ENCODE data around the gene TTC28.

Gene TTC28

DNA sequence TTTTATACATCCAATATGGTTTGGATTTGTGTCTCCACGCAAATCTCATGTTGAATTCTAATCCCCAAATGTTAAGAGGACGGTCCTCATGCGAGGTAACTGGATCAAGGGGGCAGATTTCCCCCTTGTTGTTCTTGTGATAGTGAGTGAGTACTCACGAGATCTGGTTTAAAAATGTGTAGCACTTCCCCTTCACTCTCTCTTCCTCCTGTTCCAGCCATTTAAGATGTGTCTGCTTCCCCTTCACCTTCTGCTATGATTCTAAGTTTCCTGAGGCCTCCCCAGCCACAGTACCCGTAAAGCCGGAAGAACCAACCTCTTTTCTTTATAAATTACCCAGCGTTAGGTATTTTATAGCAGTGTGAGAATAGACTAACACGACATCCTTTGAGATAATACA, 98.6 kb downstream of the TTC28 start:
- TF ChIP-seq EZH2phosphoT487 (conservative IDR thresholded peaks at IDR 0.05; ENCODE audit: low read length): no peak
- TF ChIP-seq, protein P1, sequence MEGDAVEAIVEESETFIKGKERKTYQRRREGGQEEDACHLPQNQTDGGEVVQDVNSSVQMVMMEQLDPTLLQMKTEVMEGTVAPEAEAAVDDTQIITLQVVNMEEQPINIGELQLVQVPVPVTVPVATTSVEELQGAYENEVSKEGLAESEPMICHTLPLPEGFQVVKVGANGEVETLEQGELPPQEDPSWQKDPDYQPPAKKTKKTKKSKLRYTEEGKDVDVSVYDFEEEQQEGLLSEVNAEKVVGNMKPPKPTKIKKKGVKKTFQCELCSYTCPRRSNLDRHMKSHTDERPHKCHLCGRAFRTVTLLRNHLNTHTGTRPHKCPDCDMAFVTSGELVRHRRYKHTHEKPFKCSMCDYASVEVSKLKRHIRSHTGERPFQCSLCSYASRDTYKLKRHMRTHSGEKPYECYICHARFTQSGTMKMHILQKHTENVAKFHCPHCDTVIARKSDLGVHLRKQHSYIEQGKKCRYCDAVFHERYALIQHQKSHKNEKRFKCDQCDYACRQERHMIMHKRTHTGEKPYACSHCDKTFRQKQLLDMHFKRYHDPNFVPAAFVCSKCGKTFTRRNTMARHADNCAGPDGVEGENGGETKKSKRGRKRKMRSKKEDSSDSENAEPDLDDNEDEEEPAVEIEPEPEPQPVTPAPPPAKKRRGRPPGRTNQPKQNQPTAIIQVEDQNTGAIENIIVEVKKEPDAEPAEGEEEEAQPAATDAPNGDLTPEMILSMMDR (IDR thresholded peaks at IDR 0.05; ENCODE audit: insufficient read depth, low read length, poor library complexity, severe bottlenecking): no peak
- no peak overlapping the region for H3K4me2 ChIP-seq (ENCODE audit: low read depth, low read length, poor library complexity, severe bottlenecking)
- H2AFZ ChIP-seq (ENCODE audit: low read depth, low read length, severe bottlenecking): no peak overlapping the region

DNA sequence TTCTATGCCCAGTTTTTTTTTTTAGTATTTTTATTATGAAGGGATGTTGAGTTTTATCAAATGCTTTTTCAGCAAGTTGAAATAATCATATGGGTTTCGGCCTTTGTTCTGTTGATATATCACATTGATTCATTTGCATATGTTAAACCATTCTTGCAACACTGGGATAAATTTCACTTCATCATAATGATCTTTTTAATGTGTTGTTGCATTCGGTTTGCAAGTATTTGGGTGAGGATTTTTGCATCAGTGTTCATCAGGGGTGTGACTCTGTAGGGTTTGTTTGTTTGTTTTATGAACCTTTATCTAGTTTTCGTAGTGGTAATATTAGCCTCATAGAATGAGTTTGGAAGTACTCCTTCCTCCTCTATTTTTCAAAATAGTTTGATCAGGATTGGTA, 103.5 kb downstream of the TTC28 start:
- no peaks in the 10 kb centered on the region for H3K9me3 ChIP-seq (ENCODE audit: insufficient read depth, low read length)
- H3K9me2 ChIP-seq (replicated peaks; ENCODE audit: insufficient read depth, low read length): no peaks in the 10 kb centered on the region
- H3K9ac ChIP-seq (ENCODE audit: low read length): no peak overlapping the region
- no peaks in the 10 kb centered on the region for H3K79me2 ChIP-seq (ENCODE audit: insufficient read depth, low read length)
- H3K27ac ChIP-seq (ENCODE audit: low read depth, low read length): no peak overlapping the region
- no peaks in the 10 kb centered on the region for H3F3A ChIP-seq (ENCODE audit: insufficient read depth)
- no peak overlapping the region for H3K4me3 ChIP-seq (ENCODE audit: insufficient read depth, low read length, poor library complexity, severe bottlenecking)
- no peak overlapping the region for H3K4me2 ChIP-seq (ENCODE audit: low read depth, low read length, poor library complexity, severe bottlenecking)
- H2AFZ ChIP-seq (ENCODE audit: low read depth, low read length, severe bottlenecking): no peak overlapping the region
- H4K20me1 ChIP-seq (ENCODE audit: low read depth, low read length): no peaks in the 10 kb centered on the region
- TF ChIP-seq, protein P1 (IDR thresholded peaks at IDR 0.05; ENCODE audit: insufficient read depth, low read length, poor library complexity, severe bottlenecking): no peak
- no peak for TF ChIP-seq EZH2phosphoT487 (conservative IDR thresholded peaks at IDR 0.05; ENCODE audit: low read length)
- H3K36me3 ChIP-seq (ENCODE audit: low read length): no peaks in the 10 kb centered on the region
- H3K27me3 ChIP-seq (ENCODE audit: low read length): no peaks in the 10 kb centered on the region

More for the DNA sequence above, 98.6 kb downstream of the TTC28 start:
- H3K27me3 ChIP-seq (ENCODE audit: low read length): no peaks in the 10 kb centered on the region
- no peaks in the 10 kb centered on the region for H3K9me2 ChIP-seq (replicated peaks; ENCODE audit: insufficient read depth, low read length)
- H3K4me3 ChIP-seq (ENCODE audit: insufficient read depth, low read length, poor library complexity, severe bottlenecking): no peak overlapping the region
- H4K20me1 ChIP-seq (ENCODE audit: low read depth, low read length): no peaks in the 10 kb centered on the region
- no peaks in the 10 kb centered on the region for H3K79me2 ChIP-seq (ENCODE audit: insufficient read depth, low read length)
- H3K36me3 ChIP-seq (ENCODE audit: low read length): no peaks in the 10 kb centered on the region
- no peak overlapping the region for H3K27ac ChIP-seq (ENCODE audit: low read depth, low read length)
- H3K9ac ChIP-seq (ENCODE audit: low read length): no peak overlapping the region
- no peaks in the 10 kb centered on the region for H3K9me3 ChIP-seq (ENCODE audit: insufficient read depth, low read length)
- no peaks in the 10 kb centered on the region for H3F3A ChIP-seq (ENCODE audit: insufficient read depth)

DNA sequence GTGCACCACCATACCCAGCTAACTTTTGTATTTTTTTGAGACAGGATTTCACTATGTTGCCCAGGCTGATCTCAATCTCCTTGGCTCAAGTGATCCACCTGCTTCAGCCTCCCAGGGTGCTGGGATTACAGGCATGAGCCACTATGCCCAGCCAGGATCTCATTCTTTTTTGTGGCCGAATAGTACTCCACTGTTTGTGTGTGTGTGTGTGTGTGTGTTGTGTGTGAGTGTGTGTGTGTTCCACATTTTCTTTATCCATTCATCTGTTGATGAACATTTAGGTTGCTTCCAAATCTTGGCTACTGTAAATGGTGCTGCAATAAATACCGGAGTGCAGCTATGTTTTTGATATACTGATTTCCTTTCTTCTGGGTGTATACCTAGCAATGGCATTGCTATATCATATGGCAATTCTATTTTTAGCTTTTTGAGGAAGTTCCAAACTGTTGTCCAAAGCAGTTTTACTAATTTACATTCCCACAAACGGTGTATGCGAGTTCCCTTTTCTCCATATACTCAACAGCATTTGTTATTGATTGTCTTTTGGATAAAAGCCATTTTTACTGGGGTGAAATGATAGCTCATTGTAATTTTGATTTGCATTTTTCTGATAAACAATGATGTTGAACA, 105.4 kb downstream of the TTC28 start:
- H3K9me2 ChIP-seq (replicated peaks; ENCODE audit: insufficient read depth, low read length): no peaks in the 10 kb centered on the region
- H3F3A ChIP-seq (ENCODE audit: insufficient read depth): no peaks in the 10 kb centered on the region
- no peaks in the 10 kb centered on the region for H3K79me2 ChIP-seq (ENCODE audit: insufficient read depth, low read length)
- H4K20me1 ChIP-seq (ENCODE audit: low read depth, low read length): no peaks in the 10 kb centered on the region
- H3K4me2 ChIP-seq (ENCODE audit: low read depth, low read length, poor library complexity, severe bottlenecking): no peak overlapping the region
- H2AFZ ChIP-seq (ENCODE audit: low read depth, low read length, severe bottlenecking): no peak overlapping the region
- no peak overlapping the region for H3K27ac ChIP-seq (ENCODE audit: low read depth, low read length)
- TF ChIP-seq, protein P1 (IDR thresholded peaks at IDR 0.05; ENCODE audit: insufficient read depth, low read length, poor library complexity, severe bottlenecking): no peak
- TF ChIP-seq EZH2phosphoT487 (conservative IDR thresholded peaks at IDR 0.05; ENCODE audit: low read length): no peak
- H3K9ac ChIP-seq (ENCODE audit: low read length): no peak overlapping the region
- H3K36me3 ChIP-seq (ENCODE audit: low read length): no peaks in the 10 kb centered on the region
- no peaks in the 10 kb centered on the region for H3K9me3 ChIP-seq (ENCODE audit: insufficient read depth, low read length)
- H3K4me3 ChIP-seq (ENCODE audit: insufficient read depth, low read length, poor library complexity, severe bottlenecking): no peak overlapping the region
- no peaks in the 10 kb centered on the region for H3K27me3 ChIP-seq (ENCODE audit: low read length)

Data from SU-DHL-6 (cell line).